GM21619 (cell line): ENCODE results near the gene TTC21A.
"Not testable (repeated sequence)": the region's sequence is repeated elsewhere in the genome, so short reads cannot be mapped to it uniquely, and the experiment has no call there.

Source experiments
- ATAC-seq: cut with Tn5 transposase; IDR thresholded peaks from one replicate; pipeline ENCODE4 v1.9.1; 2021; ENCODE audit not compliant: unreplicated experiment

TTC21A gene

GRCh38 chr3:39148435-39149058, 41.1 kb downstream of the TTC21A start:
- ATAC-seq = no peak

- ATAC-seq = no peak
Observed at GRCh38 chr3:39149059-39149455, 41.6 kb downstream of the TTC21A start.

- no peak for ATAC-seq
Observed at GRCh38 chr3:39149498-39150147, 42.1 kb downstream of the TTC21A start.

GRCh38 chr3:39150148-39150802, 42.8 kb downstream of the TTC21A start:
- no peak for ATAC-seq

- no peak for ATAC-seq
Observed at GRCh38 chr3:39150803-39151631, 43.5 kb downstream of the TTC21A start.

GRCh38 chr3:39153977-39154279, 46.4 kb downstream of the TTC21A start:
- no peak for ATAC-seq

GRCh38 chr3:39154280-39155021, 47.0 kb downstream of the TTC21A start:
- ATAC-seq = no peak

- ATAC-seq = no peak
Observed at GRCh38 chr3:39156421-39156820, 48.9 kb downstream of the TTC21A start.

- ATAC-seq = no peak
Observed at GRCh38 chr3:39157359-39157758, 49.9 kb downstream of the TTC21A start.

GRCh38 chr3:39158148-39158715, 50.8 kb downstream of the TTC21A start:
- no peak for ATAC-seq

GRCh38 chr3:39164414-39164813, 56.9 kb downstream of the TTC21A start:
- ATAC-seq = no peak

- no peak for ATAC-seq
Observed at GRCh38 chr3:39165518-39165917, 58.0 kb downstream of the TTC21A start.

- no peak for ATAC-seq
Observed at GRCh38 chr3:39166134-39166710, 58.7 kb downstream of the TTC21A start.

GRCh38 chr3:39166932-39167532, 59.6 kb downstream of the TTC21A start:
- ATAC-seq = no peak

GRCh38 chr3:39168156-39168780, 60.8 kb downstream of the TTC21A start:
- ATAC-seq = no peak

GRCh38 chr3:39169712-39170111, 62.2 kb downstream of the TTC21A start:
- no peak for ATAC-seq

- no peak for ATAC-seq
Observed at GRCh38 chr3:39170461-39170860, 63.0 kb downstream of the TTC21A start.

- not testable (repeated sequence) for ATAC-seq
Observed at GRCh38 chr3:39170877-39171276, 63.4 kb downstream of the TTC21A start.

- ATAC-seq = no peak
Observed at GRCh38 chr3:39171860-39172259, 64.4 kb downstream of the TTC21A start.
